NCI-H2107 (cell line): ENCODE measurements around the gene CCL22.
"Not testable (repeated sequence)": the region's sequence is repeated elsewhere in the genome, so short reads cannot be mapped to it uniquely, and the experiment has no call there.

Experiments used
- DNase-seq: peaks from one replicate; lab custom pipeline; 2025; lab: John Stamatoyannopoulos, UW

Gene CCL22, protein sequence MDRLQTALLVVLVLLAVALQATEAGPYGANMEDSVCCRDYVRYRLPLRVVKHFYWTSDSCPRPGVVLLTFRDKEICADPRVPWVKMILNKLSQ

DNA sequence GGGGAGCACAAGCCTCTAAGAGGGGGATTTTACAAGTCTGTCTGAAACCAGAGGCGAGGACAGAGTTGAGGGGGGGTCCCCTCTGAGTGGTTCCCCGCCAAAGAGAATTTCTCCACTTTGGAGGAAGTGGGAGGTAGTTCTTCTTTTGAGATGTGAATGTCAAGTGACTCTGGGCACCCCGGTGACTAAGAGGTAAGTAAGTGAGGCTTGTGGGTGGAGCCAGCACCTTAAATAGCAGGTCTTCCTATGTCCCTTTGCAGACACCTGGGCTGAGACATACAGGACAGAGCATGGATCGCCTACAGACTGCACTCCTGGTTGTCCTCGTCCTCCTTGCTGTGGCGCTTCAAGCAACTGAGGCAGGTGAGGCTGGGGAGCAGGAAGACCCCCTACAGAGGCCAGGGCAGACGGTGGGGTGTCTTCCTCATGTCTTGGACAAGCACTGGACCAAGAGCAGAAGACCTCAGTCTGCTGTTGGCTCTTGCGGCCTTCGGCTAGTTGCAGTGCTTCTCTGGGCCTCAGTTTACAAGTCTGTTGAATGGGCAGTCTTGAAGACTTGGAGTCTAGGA lies at the start of gene CCL22:
Gene CCL22 (plus strand): TSS at position 257 of the 569 bp plus-strand sequence. CDS start 34 bp downstream, at position 291.
- DNase-seq, result no peak

DNA sequence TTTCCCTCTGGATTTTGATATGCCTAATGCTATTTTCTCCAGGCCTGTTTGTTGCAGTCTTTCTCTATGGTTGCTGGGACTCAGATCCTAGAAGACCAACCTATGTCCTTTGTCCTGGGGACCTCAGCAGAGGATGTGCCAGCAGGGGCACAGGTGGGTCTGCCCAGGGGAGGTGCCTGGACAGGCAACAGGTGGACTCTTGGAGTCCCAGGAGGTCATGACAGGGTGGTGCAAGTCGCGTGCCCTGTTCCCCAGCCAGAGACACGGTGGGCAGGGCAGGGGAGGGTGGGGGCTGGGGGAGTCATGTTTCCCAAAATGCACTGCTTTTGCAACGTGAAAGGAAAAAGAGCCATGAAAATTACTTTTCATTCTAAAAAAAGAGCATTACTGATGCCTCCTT lies 47.8 kb upstream of the CCL22 start:
- no peak for DNase-seq

DNA sequence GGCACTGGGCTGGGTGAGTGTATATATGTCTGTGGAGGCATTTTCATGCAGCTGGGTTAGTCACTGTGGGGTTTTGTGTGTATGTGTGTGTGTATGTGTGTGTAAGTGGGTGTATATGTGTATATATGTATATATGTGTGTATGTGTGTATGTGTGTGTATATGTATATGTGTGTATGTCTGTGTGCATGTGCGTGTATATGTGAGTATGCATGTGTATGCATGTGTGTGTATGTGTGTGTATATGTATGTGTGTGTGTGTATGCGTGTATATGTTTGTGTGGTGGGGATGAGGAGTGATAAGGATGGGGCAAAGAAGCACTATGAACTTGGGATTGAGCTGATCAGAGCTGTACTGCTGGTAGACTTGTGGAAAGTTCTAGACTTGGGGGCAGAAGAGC lies 45.1 kb upstream of the CCL22 start:
- DNase-seq, result no peak

DNA sequence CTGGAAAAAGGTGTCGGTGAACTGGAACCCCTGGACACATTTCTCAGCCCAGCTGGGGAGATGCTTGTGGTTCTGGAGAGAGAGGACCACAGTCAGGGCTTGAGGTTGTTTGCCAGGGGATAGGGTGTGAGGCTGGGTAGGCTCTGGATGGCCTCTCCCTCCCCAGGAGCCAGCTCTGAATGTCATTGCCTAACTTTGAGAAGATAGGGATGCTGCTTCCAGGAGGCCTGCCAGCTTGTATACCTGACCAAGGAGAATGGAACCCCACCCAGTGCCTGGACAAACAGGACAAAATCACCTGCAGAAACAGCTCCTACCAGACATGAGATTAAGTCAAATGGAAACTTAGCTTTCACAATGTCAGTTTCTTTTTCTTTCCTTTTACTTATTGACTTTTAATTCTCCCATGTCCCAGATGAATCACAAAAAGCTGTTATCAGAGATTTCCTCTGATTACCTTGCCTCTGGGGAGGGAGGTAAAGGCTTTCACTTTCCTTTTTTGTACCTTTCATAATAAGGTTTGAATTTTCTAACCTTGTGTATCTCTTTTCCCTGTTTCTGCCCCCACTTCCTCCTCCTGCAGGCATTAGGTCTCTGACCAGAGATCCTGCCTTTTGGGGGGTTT lies 44.3 kb upstream of the CCL22 start:
- no peak for DNase-seq

DNA sequence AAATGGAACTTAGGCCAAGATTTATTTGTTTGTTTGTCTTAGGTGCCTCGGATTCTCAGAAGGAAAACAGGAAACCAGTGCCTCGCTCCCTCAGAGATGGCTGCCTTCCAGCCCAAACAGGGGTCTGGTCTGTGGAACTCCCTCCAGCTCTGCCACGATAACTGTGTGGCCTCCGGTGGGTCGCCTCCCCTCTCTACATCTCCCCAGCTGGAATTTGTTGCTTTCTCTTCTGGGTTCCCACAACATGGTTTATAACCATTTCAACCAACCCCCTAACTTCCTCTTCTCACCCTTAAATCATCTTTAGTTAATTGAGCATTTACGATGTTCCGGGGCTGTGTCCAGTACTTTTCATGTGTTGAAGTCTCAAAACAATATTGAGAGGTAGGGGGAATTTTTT lies 43.2 kb upstream of the CCL22 start:
- DNase-seq, result no peak

DNA sequence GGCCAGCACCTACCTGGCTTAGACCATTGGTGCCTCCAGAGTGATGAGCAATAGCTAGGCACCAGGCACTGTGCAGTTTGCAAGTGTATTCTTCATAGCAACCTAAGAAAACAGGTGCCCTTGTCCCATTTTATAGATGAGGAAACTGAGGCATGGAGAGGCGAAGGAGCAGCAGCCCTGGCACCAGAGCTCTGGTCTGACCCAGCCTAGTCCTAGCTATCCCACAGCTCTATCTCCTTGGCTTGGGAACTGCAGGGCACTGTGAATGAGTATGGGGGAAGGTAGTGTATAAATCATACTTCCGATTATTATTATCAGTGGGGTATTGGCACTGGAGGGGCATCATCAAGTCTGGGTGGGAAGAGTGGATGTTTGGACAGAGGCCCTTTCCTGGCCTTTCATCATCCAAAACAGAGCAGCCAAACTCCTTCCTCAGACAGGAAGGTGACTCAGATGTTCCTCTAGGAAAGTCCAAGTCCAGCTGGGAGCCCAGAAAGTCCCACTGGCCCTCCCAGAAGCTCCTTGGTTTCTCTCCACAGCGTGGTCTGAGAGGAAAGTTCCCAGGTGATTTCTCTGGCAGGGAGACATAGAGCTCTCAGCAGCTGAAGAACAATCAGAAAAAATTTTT lies 42.1 kb upstream of the CCL22 start:
- DNase-seq, result no peak

DNA sequence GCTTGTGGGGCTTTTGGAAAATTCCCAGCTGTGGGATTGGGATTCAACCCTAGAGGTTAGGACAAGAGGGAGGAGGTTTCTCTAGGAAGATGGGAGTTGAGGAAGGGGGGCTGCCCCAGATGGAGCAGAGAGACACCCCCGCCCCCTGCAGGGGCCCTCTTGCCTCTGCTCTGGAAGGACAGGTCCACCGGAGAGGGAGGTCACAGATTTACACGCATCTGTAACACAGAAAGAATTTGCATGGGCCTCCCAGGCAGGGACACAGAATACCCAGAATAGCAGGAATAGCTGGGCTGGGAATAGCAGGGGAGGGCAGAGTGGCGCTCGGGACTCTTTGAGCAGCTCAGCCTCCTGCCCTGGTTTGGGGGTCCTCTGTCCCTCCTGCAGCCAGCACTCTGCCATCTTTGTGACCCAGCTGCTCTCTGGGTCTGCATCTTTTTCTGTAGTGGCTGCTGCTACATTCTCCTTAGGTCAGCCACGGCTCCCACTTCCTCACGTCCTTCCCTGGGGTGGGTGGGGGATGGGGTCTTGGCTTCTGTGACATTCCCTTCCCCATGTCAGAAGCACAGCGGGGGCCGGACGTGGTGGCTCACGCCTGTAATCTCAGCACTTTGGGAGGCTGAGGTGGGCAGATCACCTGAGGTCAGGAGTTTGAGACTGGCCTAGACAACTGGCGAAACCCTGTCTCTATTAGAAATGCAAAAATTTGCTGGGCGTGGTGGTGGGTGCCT lies 40.2 kb upstream of the CCL22 start:
- no peak for DNase-seq

DNA sequence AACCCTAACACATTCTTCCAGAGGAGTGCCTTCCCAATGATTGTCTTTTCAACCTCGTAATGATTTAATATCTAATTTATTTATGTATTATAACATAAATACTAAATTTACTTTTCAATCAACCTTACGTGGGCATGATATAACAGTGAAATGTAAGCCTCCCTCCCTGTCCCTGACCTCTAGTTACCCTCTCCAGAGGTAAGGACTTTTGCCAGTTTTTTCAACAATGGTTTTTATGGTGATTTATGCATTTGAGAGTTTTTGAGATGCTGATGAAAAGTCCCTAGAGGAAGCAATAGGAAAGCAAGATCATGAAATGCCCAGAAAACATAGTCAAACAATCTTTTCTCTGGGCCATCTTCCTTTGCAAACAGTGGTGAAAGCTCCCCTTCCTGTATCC lies 38.9 kb upstream of the CCL22 start:
- DNase-seq, result no peak

DNA sequence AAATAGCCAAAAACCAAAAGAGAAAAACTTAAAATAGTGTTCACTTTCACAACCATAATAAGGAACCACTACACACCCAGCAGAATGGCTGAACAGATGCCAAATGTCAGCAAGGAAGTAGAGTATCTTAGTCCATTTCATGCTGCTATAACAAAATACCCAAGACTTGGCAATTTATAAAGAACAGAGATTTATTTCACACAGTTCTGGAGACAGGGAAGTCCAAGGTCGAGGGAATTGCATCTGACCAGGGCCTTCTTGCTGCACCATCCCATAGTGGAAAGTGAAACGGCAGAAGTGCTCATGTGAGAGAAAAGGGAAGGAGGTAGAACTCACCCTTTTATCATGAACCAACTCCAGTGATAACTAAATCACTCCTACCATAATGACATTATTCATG lies 33.8 kb upstream of the CCL22 start:
- no peak for DNase-seq

DNA sequence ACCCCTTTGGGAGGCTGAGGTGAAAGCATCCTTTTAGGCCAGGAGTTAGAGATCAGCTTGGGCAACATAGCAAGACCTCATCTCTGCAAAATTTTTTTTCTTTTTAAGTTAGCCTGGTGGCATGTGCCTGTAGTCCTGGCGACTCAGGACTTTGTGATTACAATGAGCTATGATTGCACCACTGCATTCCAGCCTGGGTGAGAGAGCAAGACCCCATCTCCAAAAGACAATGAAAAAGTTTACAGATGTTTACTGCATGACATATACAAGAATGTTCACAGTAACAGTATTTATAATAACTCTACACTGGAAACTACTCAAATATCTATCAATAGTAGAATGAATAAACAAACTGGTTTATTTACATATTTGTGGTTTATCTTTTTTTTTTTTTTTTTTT lies 33.1 kb upstream of the CCL22 start:
- DNase-seq, result no peak

DNA sequence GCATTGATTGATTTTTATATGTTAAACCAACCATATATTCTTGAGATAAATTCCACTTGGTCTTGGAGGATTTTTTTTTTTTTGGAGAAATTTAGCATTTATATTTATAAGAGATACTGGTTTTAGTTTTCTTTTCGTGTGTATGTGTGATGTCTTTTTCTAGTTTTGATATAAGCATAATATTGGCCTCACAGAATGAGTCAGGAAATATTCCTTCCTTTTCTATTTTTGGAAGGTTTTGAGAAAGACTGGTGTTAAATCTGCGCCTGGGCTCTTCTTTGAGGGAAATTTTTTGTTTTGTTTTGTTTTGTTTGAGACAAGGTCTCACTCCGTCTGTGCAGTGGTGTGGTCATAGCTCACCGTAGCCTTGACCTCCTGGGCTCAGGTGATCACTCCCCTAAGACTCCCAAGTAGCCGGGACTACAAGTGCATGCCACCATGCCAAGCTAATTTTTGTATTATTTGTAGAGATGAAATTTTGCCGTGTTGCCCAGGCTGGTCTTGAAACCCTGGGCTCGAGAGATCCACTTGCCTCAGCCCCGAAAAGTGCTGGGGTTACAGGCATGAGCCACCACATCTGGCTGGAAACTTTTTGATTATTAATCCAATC lies 28.8 kb upstream of the CCL22 start:
- DNase-seq, result no peak

DNA sequence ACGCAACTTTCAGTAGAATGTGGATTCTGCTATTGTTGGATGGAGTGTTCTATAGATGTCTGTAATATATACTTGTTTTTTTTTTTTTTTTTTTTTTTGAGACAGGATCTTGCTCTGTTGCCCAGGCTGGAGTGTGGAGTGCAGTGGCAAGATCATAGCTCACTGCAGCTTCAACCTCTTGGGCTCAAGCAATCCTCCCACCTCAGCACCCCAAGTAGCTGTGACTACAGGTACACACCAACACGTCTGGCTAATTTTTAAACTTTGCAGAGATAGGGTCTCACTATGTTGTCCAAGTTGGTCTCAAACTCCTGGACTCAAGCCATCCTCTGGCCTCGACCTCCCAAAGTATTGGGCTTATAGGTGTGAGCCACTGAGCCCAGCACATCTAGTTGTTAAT lies 27.2 kb upstream of the CCL22 start:
- no peak for DNase-seq

DNA sequence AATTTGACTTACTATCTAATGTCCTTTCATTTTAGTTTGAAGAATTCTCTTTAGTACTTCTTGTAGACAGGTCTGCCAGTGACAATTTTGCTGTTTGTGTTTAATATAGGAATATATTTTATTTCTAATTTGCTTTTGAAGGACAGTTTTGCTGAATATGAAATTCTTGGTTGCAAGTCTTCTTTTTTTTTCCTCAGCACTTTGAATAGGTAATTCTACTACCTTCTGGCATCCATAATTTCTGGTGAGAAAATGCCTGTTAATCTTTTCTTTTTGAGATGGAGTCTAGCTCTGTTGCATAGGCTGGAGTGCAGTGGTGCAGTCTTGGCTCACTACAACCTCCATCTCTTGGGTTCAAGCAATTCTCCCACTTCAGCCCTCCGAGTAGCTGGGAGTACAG lies 25.2 kb upstream of the CCL22 start:
- no peak for DNase-seq

DNA sequence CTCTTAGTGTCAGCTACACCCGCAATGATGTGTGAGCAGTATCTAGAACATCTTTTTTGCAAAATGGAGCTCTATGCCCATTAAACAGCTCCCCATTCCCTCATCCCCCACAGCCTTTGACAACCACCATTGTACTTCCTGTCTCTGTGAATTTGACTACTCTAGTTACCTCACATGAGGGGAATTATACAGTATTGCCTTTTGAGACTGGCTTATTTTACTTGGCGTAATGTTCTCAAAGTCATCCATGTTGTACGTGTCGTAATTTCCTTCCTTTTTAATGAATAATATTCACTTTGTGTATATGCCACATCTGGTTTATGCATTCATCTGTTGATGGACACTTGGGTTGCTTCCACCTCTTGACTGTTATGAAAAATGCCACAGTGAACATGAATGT lies 23.2 kb upstream of the CCL22 start:
- no peak for DNase-seq

DNA sequence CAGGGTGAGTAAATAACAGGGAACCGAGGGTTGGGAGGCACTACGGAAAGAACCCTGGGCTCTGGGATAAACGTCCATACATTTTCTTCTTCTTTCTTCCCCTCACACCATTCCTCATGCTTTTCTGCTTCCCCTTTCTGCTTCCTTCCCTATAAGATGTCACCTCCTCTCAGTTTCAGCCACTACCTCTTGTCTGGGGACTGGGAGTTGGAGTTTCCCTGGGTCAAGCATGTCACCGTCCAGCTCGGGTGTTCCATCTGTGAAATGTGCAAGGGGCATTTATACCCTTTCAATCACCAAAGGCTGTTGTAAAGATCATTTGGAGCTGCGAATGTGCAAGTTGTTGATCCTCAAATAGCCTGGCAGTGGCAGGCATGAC lies 17.5 kb upstream of the CCL22 start:
- DNase-seq, result no peak

DNA sequence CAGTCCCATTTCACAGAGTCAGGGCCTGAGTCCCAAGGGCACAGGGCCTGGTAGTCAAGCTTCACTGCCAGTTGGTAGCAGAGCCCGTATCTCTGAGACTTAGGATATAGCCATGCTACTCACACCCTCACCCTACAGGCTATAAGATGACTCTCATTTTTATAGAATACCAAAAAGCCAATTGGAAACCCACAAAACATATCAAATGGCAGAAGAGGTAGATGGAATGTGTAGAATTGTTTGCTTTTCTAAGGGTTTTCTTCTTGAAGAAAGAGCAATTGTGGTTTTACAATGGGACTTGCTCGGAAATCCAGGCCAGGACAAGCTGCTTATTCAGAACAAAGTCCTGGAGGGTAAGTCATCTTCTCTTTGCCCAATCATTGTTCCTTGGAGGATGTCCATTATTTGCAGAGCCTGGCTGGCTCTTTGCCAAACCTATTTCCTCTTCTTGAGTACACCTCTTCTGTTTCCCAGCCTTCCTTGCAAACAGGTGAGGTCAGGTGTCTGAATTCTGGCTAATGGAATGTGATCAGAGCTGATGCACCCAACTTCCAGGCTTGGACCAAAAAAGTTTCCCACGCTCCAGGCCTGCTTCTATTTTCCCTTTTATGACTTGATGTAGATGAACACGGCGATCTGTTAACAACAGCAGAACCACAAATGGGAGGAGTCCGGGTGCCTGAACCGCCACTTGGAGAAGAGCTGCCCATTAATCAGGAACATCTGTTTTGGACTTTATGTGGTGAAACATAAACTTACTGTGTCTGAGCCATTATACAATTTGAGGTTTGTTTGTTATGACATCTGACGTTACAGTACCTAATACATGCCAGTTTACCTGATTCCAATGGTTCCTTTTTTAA lies 16.9 kb upstream of the CCL22 start:
- no peak for DNase-seq

DNA sequence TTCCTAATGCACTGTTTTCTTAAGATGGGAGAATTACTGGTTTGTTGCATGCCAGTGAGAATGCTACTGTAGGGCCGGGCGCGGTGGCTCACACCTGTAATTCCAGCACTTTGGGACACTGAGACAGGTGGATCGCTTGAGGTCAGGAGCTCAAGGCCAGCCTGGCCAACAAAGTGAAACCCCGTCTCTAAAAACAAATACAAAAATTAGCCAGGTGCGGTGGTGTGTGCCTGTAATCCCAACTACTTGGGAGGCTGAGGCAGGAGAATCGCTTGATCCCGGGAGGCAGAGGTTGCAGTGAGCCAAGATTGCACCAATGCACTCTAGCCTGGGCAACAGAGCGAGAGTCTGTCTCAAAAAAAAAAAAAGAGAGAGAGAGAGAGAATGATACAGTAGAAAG lies 16.0 kb upstream of the CCL22 start:
- DNase-seq, result not testable (repeated sequence)

DNA sequence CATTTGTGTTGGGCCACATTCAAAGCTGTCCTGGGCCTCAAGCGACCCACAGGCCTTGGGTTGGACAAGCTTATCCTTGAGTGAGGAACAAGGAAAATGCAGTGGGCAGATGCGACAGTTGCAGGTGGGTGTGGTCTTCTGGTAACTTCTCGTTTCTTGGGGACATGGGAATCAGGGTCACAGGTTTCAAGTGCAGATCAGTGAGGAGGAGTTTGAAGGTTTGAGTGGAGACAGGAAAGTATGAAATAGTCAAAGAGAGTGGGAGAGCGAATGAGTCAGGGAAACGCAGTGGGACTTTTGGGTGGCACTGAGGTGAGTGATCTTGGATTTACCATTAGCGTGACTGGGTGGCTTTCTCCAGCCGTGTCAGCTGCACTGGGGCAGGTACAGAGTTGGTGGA lies 15.4 kb upstream of the CCL22 start:
- DNase-seq, result no peak

DNA sequence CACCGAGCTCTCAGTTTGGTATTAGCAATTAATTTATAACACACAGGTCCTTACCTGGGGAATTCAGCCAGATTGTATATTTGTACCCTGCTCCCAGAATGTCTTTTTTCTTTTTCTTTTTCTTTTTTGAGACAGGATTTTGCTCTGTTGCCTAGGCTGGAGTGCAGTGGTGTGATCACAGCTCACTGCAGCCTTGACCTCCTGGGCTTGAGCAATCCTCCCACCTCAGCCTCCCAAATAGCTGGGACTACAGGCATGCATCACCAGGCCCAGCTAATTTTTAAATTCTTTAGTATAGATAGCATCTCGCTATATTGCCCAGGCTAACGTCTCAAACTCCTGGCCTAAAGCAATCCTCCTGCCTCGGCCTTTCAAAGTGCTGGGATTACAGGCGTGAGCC lies 14.5 kb upstream of the CCL22 start:
- not testable (repeated sequence) for DNase-seq

DNA sequence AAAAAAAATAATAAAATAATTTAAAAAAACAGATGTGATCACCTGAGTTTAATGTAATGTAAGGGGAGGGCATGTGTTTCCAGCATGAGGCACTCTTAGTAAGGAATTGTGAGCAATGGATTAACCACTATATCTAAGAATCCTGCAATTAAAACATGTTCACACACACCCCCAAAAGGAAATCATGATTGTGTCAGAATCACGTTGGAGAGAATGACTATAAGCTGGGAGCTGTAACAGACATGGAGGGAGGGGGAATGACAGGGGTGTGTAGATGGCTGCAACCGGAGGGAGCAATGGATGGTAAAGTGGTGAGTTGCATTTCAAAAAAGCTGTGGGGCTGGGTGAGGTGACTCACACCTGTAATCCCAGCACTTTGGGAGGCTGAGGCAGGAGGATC lies 13.6 kb upstream of the CCL22 start:
- no peak for DNase-seq

DNA sequence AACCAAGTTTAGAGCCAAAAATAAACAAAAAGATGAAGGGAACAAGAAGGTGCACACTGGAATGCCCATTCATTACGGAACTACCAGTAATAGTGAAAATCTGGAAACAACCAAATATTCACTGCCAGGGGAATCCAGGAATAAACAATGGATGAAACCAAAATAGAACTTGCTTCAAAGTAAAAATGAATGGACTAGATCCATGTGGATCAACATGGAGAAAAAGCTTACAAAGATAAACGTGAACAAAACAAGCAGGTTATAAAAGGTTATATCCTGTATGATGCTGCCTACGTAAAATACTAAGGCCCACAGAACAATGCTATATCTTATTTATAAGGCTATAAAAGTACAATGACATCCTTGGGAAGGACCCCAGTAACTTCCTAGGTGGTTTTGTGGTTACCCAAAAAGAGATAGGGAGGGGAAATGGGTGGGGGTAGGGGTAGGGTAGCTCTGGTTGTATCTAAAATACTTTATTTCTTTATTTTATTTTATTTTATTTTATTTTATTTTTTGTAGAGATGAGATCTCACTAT lies 12.8 kb upstream of the CCL22 start:
- DNase-seq, result no peak
